GM12875 (cell line): ENCODE data around the gene SLC39A11.

Experiments
- H3K4me3 ChIP-seq: one replicate; pipeline ENCODE4 v1.5.1; 2011; ENCODE audit warnings: low read depth, low read length, control low read depth
- TF ChIP-seq, protein P1 (sequence below): IDR thresholded peaks from 2 replicates; pipeline ENCODE4 v1.5.1; 2011; ENCODE audit warnings: low read depth, mild to moderate bottlenecking, control low read depth, inconsistent platforms, low read length, moderate library complexity, borderline replicate concordance; ENCODE audit not compliant: insufficient read depth

Gene SLC39A11

DNA sequence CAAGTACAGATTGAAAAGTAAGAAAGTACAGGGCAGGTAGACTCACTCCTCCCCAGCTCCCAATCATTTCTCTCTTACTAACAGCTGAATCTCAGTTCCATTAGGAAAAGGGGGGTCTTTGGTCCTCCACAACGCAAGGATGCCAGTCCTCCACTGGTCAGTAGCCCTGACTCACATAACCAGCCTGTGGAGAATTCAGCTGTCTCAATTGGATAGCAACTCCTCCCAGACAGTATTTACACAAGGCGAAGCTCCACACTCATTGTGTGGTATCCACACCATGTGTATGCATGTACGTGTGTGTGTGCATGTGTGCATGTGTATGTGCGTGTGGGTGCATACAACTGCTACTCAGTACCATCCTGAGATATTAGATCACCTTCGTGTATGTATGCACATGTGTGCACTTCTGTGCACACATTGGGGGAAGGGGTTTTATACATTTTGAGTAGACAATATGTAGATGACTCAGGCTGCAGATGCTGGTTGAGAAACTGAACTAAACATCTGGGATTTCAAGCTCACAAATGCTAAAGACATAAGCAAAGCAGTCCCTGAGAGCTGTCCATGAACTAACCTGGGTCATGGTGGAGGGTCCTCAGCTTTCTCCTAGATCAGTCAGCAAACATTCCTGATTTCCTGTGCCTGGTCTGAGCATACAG lies 240.1 kb downstream of the SLC39A11 start:
- TF ChIP-seq, protein P1, sequence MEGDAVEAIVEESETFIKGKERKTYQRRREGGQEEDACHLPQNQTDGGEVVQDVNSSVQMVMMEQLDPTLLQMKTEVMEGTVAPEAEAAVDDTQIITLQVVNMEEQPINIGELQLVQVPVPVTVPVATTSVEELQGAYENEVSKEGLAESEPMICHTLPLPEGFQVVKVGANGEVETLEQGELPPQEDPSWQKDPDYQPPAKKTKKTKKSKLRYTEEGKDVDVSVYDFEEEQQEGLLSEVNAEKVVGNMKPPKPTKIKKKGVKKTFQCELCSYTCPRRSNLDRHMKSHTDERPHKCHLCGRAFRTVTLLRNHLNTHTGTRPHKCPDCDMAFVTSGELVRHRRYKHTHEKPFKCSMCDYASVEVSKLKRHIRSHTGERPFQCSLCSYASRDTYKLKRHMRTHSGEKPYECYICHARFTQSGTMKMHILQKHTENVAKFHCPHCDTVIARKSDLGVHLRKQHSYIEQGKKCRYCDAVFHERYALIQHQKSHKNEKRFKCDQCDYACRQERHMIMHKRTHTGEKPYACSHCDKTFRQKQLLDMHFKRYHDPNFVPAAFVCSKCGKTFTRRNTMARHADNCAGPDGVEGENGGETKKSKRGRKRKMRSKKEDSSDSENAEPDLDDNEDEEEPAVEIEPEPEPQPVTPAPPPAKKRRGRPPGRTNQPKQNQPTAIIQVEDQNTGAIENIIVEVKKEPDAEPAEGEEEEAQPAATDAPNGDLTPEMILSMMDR, result no peak
- no peak overlapping the region for H3K4me3 ChIP-seq

DNA sequence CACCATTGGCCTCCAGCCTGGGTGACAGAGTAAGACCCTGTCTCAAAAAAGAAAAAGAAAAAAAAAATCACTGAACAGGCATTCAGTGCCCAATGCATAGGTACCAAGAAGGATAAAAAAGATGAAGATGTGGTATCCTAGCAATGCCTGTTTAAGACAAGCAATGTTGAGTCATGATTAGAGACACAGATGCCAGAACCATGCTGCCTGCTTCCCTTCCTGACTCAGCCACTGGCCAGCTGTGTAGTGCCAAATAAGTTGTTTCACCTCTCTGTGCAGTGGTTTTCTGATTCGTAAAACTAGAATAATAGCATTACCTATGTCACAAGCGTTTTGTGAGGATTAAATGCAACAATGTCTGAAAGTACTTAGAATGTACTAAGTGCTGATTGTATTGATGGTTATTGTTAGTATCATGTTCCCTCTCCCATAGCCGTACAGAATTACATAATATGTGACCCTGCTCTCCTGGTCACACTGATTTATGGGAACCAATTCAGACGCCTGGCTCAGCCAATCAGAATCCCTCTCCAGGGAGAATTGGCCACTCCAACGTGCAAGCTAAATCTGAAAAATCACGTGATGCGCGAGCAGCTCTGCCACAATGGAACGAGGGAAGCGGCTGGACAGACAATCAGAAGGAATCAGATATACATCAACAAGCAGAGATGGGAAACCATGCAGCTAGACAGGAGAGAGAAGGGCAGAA lies 241.9 kb downstream of the SLC39A11 start:
- TF ChIP-seq, protein P1, result no peak
- H3K4me3 ChIP-seq, result no peak overlapping the region

DNA sequence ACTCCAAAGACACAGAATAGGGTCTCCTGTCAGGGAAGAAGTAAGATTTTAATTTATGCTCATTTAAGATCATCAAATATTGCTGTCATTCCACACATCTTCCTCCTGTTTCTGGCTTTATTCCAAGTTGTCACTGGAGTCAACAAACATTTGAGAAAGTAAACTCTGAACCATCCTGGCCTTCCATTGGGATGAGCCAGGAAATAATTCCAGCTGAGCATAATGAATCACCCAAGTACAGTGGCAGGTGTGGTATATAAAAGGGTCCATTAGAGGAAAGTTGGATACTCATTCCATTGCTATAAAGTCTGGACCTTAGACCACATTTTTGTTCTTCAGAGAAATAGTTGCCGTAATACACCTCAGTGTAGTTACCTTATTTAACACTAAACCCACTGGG lies 246.1 kb downstream of the SLC39A11 start:
- no peak overlapping the region for H3K4me3 ChIP-seq
- TF ChIP-seq, protein P1, result no peak

DNA sequence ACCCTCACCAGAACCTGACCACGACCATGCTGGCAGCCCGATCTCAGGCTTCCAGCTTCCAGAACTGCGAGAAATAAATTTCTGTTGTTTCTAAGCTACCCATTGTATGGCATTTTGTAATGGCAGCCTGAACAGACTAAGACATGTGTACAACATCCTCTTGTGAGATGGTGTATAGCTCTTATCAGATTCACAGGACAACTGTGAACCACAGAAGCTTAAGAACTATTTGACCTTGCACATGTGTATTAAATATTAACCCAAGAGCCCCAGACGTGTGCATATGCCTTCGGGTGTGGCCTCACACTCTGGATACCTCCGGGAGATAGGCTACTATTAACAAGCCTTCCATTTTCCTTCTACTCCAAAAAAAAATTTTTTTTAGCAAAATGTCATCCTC lies 248.9 kb downstream of the SLC39A11 start:
- TF ChIP-seq, protein P1, result no peak
- H3K4me3 ChIP-seq, result no peak overlapping the region

DNA sequence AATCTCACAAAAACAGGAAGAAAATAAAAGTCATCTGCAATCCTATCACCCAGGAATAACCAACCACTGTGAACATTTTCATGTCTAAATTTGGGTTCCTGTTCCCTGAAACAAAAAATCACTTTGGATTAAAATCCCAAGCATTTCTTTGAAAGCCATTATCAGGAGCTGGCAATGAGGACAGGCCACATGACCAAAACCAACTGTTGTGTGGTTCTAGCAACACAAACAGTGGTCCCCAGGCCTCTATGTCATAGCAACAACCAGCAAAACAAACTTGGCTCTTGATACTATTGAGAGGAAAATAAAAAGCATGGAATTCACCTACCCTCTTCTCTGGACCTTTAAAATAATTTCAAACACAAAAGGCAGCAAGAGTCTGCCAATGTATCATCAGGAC lies 252.5 kb downstream of the SLC39A11 start:
- H3K4me3 ChIP-seq, result no peak overlapping the region
- TF ChIP-seq, protein P1, result no peak

DNA sequence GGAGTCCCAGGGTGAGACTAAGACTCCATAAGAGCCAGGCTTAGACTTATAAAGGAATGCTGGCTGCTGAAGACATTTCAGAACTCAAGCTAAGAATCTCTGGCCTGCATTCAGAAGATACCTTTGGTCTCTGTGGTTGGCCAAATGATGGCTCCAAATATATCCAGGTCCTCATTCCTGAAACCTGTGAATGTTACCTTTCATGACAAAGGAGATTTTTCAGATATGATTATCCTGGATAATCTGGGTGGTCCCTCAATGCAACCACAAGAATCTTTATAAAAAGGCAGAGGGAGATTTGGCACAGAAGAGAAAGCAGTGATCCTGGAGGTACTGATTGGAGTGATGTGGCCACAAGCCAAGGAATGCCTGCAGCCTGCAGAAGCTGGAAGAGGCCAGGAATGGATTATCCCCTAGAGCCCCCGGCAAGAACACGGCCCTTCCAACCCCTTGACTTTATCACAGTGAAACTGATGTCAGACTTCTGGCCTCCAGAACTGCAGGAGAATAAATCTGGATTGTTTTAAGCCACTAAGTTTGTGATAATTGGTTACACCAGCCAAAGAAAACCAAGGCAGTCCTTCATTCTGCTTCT lies 253.3 kb downstream of the SLC39A11 start:
- TF ChIP-seq, protein P1, result no peak

DNA sequence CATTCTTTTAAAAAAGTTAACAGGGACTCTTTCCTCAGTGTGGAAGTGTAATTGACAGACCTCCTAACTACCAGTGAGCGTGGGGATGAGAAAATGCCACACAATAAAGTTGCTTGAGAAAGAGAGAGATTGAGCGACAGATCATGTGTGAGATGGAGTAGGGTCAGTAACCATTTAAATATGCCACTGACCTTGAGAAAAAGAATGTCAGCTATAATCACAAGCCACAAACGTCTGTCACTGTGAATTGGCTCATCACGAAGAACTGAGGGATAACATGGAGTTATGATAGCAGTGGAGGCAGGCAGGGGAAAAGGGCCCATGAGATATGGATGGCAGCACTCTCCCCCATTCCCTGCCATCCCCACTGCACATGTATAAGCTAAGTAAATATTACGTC lies 253.9 kb downstream of the SLC39A11 start:
- H3K4me3 ChIP-seq, result no peak overlapping the region
- TF ChIP-seq, protein P1, result no peak

More for the DNA sequence above, 253.3 kb downstream of the SLC39A11 start:
- H3K4me3 ChIP-seq, result no peak overlapping the region
